AG09319 (cell line): ENCODE data around the gene MALAT1.

ENCODE experiments used
- DNase-seq: peaks from one replicate; pipeline ENCODE4 v3.0.0-alpha.2; 2010; ENCODE audit warnings: low read depth; ENCODE audit errors: extremely low read depth
- TF ChIP-seq, protein P1 (sequence below): IDR thresholded peaks from 2 replicates; pipeline ENCODE4 v1.5.1; 2011; ENCODE audit warnings: low read depth, mild to moderate bottlenecking, inconsistent platforms, low read length, moderate library complexity

MALAT1 gene

DNA sequence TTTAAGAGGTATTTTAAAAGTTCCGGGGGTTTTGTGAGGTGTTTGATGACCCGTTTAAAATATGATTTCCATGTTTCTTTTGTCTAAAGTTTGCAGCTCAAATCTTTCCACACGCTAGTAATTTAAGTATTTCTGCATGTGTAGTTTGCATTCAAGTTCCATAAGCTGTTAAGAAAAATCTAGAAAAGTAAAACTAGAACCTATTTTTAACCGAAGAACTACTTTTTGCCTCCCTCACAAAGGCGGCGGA, 193 bp upstream of the MALAT1 start:
- no peak for DNase-seq
- TF ChIP-seq, protein P1, sequence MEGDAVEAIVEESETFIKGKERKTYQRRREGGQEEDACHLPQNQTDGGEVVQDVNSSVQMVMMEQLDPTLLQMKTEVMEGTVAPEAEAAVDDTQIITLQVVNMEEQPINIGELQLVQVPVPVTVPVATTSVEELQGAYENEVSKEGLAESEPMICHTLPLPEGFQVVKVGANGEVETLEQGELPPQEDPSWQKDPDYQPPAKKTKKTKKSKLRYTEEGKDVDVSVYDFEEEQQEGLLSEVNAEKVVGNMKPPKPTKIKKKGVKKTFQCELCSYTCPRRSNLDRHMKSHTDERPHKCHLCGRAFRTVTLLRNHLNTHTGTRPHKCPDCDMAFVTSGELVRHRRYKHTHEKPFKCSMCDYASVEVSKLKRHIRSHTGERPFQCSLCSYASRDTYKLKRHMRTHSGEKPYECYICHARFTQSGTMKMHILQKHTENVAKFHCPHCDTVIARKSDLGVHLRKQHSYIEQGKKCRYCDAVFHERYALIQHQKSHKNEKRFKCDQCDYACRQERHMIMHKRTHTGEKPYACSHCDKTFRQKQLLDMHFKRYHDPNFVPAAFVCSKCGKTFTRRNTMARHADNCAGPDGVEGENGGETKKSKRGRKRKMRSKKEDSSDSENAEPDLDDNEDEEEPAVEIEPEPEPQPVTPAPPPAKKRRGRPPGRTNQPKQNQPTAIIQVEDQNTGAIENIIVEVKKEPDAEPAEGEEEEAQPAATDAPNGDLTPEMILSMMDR = no peak

DNA sequence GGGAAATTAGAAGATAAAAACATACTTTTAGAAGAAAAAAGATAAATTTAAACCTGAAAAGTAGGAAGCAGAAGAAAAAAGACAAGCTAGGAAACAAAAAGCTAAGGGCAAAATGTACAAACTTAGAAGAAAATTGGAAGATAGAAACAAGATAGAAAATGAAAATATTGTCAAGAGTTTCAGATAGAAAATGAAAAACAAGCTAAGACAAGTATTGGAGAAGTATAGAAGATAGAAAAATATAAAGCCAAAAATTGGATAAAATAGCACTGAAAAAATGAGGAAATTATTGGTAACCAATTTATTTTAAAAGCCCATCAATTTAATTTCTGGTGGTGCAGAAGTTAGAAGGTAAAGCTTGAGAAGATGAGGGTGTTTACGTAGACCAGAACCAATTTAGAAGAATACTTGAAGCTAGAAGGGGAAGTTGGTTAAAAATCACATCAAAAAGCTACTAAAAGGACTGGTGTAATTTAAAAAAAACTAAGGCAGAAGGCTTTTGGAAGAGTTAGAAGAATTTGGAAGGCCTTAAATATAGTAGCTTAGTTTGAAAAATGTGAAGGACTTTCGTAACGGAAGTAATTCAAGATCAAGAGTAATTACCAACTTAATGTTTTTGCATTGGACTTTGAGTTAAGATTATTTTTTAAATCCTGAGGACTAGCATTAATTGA, 1.0 kb downstream of the MALAT1 start:
- DNase-seq = no peak

DNA sequence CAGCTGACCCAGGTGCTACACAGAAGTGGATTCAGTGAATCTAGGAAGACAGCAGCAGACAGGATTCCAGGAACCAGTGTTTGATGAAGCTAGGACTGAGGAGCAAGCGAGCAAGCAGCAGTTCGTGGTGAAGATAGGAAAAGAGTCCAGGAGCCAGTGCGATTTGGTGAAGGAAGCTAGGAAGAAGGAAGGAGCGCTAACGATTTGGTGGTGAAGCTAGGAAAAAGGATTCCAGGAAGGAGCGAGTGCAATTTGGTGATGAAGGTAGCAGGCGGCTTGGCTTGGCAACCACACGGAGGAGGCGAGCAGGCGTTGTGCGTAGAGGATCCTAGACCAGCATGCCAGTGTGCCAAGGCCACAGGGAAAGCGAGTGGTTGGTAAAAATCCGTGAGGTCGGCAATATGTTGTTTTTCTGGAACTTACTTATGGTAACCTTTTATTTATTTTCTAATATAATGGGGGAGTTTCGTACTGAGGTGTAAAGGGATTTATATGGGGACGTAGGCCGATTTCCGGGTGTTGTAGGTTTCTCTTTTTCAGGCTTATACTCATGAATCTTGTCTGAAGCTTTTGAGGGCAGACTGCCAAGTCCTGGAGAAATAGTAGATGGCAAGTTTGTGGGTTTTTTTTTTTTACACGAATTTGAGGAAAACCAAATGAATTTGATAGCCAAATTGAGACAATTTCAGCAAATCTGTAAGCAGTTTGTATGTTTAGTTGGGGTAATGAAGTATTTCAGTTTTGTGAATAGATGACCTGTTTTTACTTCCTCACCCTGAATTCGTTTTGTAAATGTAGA, 1.7 kb downstream of the MALAT1 start:
- no peak for DNase-seq
- TF ChIP-seq, protein P1 = no peak

More for the DNA sequence above, 1.0 kb downstream of the MALAT1 start:
- TF ChIP-seq, protein P1 = no peak

DNA sequence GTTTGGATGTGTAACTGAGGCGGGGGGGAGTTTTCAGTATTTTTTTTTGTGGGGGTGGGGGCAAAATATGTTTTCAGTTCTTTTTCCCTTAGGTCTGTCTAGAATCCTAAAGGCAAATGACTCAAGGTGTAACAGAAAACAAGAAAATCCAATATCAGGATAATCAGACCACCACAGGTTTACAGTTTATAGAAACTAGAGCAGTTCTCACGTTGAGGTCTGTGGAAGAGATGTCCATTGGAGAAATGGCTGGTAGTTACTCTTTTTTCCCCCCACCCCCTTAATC, 2.3 kb downstream of the MALAT1 start:
- no peak for DNase-seq
- TF ChIP-seq, protein P1 = no peak

DNA sequence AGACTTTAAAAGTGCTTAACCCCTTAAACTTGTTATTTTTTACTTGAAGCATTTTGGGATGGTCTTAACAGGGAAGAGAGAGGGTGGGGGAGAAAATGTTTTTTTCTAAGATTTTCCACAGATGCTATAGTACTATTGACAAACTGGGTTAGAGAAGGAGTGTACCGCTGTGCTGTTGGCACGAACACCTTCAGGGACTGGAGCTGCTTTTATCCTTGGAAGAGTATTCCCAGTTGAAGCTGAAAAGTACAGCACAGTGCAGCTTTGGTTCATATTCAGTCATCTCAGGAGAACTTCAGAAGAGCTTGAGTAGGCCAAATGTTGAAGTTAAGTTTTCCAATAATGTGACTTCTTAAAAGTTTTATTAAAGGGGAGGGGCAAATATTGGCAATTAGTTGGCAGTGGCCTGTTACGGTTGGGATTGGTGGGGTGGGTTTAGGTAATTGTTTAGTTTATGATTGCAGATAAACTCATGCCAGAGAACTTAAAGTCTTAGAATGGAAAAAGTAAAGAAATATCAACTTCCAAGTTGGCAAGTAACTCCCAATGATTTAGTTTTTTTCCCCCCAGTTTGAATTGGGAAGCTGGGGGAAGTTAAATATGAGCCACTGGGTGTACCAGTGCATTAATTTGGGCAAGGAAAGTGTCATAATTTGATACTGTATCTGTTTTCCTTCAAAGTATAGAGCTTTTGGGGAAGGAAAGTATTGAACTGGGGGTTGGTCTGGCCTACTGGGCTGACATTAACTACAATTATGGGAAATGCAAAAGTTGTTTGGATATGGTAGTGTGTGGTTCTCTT, 2.8 kb downstream of the MALAT1 start:
- DNase-seq = no peak
- TF ChIP-seq, protein P1 = no peak

DNA sequence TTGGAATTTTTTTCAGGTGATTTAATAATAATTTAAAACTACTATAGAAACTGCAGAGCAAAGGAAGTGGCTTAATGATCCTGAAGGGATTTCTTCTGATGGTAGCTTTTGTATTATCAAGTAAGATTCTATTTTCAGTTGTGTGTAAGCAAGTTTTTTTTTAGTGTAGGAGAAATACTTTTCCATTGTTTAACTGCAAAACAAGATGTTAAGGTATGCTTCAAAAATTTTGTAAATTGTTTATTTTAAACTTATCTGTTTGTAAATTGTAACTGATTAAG, 3.4 kb downstream of the MALAT1 start:
- DNase-seq = no peak
- TF ChIP-seq, protein P1 = no peak
